PFSK-1 (cell line): Measurements from ENCODE around the gene STIM1.

ENCODE experiments used
- POLR2AphosphoS5 ChIP-seq: IDR thresholded peaks from 2 replicates; pipeline ENCODE4 v1.6.1; 2012; ENCODE audit warnings: low read depth, mild to moderate bottlenecking, control low read depth, low read length, moderate library complexity
- SIN3A ChIP-seq: IDR thresholded peaks from 2 replicates; pipeline ENCODE4 v1.6.1; 2012; ENCODE audit warnings: mild to moderate bottlenecking, low read length, moderate library complexity, borderline replicate concordance; ENCODE audit not compliant: insufficient read depth
- TAF1 ChIP-seq: IDR thresholded peaks from 2 replicates; pipeline ENCODE4 v1.6.1; 2012; ENCODE audit warnings: low read length, control low read depth, borderline replicate concordance; ENCODE audit not compliant: insufficient read depth
- TF ChIP-seq, protein P1 (sequence below), 2 experiments: IDR thresholded peaks; 2 replicates each; pipeline versions ENCODE4 v1.6.1 to v1.8.0; 2011 to 2012; ENCODE audit warnings: low read depth in 2 of 2, low read length in 2 of 2, control low read depth in 1 of 2, inconsistent platforms in 1 of 2, mild to moderate bottlenecking in 1 of 2, moderate library complexity in 1 of 2; ENCODE audit not compliant: insufficient read depth in 1 of 2

DNA sequence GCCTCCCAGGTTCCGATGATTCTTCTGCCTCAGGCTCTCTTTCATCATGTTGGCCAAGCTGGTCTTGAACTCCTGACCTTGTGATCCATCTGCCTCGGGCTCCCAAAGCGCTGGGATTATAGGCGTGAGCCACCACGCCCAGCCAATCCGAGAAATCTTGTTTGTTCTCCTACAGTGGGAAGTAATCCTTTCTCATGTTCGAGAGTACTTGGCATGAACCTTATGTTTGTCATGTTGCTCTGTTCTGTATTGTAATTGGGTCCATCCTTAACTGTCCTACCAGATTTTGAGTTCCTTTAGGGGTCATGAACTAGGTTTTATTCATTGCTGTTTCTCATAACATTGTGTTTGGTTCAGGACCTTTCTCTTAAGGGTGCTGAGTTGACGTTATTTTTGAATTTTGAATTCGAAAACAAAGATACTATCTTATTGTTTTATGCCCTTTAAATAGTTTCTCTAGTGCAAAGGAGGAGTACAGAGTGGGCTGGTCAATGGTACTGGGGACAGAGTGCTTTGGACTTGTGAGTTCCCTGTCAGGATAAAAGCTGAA lies 125.7 kb downstream of the STIM1 start:
- TF ChIP-seq TAF1 (no peak), POLR2AphosphoS5 (no peak), SIN3A (no peak)
- TF ChIP-seq, protein P1, sequence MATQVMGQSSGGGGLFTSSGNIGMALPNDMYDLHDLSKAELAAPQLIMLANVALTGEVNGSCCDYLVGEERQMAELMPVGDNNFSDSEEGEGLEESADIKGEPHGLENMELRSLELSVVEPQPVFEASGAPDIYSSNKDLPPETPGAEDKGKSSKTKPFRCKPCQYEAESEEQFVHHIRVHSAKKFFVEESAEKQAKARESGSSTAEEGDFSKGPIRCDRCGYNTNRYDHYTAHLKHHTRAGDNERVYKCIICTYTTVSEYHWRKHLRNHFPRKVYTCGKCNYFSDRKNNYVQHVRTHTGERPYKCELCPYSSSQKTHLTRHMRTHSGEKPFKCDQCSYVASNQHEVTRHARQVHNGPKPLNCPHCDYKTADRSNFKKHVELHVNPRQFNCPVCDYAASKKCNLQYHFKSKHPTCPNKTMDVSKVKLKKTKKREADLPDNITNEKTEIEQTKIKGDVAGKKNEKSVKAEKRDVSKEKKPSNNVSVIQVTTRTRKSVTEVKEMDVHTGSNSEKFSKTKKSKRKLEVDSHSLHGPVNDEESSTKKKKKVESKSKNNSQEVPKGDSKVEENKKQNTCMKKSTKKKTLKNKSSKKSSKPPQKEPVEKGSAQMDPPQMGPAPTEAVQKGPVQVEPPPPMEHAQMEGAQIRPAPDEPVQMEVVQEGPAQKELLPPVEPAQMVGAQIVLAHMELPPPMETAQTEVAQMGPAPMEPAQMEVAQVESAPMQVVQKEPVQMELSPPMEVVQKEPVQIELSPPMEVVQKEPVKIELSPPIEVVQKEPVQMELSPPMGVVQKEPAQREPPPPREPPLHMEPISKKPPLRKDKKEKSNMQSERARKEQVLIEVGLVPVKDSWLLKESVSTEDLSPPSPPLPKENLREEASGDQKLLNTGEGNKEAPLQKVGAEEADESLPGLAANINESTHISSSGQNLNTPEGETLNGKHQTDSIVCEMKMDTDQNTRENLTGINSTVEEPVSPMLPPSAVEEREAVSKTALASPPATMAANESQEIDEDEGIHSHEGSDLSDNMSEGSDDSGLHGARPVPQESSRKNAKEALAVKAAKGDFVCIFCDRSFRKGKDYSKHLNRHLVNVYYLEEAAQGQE (IDR thresholded peaks at IDR 0.05; ENCODE audit: insufficient read depth in 1 of 2, low read depth in 2 of 2, low read length in 2 of 2): no peak
